Ovary (tissue), 9 donors: Measurements from ENCODE around the gene ABCC5. TPM values are rescaled to one million over a fixed set of nuclear protein-coding genes. Genes with fewer than 3 reads are reported as not detected.

Source experiments
- DNase-seq, 5 donors: peaks; one replicate each; pipeline ENCODE4 v3.0.0-alpha.2; 2019 to 2020
- H3K27ac ChIP-seq, 2 donors: fragments of 200-600 bp; one replicate each; pipeline versions ENCODE4 v1.5.1 to v1.8.0; 2019 to 2022
- H3K27me3 ChIP-seq: fragments of 200-600 bp; one replicate; pipeline ENCODE4 v1.8.0; 2022
- H3K36me3 ChIP-seq: fragments of 200-600 bp; sonication (generic); one replicate; pipeline ENCODE4 v1.5.1; 2019
- H3K4me1 ChIP-seq: one replicate; pipeline ENCODE4 v1.8.1; 2013; ENCODE audit warnings: mild to moderate bottlenecking, moderate library complexity; ENCODE audit not compliant: insufficient read depth
- H3K4me3 ChIP-seq: fragments of 200-600 bp; sonication (generic); one replicate; pipeline ENCODE4 v1.5.1; 2017
- H3K9me3 ChIP-seq, 2 donors: fragments of 200-600 bp in 1 of 2; sonication (generic) in 1 of 2; one replicate each; pipeline versions ENCODE4 v1.5.1 to v1.8.1; 2013 to 2019; ENCODE audit warnings: mild to moderate bottlenecking in 1 of 2, moderate library complexity in 1 of 2
- CTCF ChIP-seq, 3 donors: fragments of 450-650 bp in 2 of 3; fragments of 200-600 bp in 1 of 3; IDR thresholded peaks; one replicate each; pipeline versions ENCODE4 v1.5.1 to v1.8.0; 2016 to 2022; ENCODE audit warnings: antibody characterized with exemption in 3 of 3, mild to moderate bottlenecking in 1 of 3
- EP300 ChIP-seq: sonication (generic); formaldehyde crosslinking; IDR thresholded peaks from one replicate; pipeline ENCODE4 v1.6.1; 2017; ENCODE audit warnings: antibody characterized with exemption
- POLR2A ChIP-seq: fragments of 450-650 bp; IDR thresholded peaks from one replicate; pipeline ENCODE4 v1.6.1; 2017; ENCODE audit warnings: antibody characterized with exemption, mild to moderate bottlenecking, moderate library complexity
- WGBS, 3 donors: extraction: QIAGEN DNeasy Blood & Tissue Kit in 1 of 3; methylation state at CpG; one replicate each; pipeline versions ENCODE4 v1.1.5 to v1.1.7; 2013 to 2017; 5-methylcytosine and 5-hydroxymethylcytosine counted together
- intact Hi-C, 4 donors: fragments of 100-400 bp; cut with DNase I; formaldehyde crosslinking; loops; one replicate each; pipeline versions ENCODE4 v1.11.0 to v1.15.1; 2022 to 2023
- polyA plus RNA-seq, 2 donors: library from polyadenylated mRNA; stranded (reverse); fragments of 200-250 nt in 1 of 2; fragments of 350-450 nt in 1 of 2; fragmentation: Illumina TruSeq in 1 of 2; extraction: RNeasy Lipid Tissue Mini Kit (QIAGEN cat#74804) in 1 of 2; gene quantifications; one replicate each; pipeline ENCODE4 v1.2.3, GENCODE V29; 2013 to 2014
- total RNA-seq, 7 donors: library from RNA; depleted of rRNA in 2 of 7; stranded (reverse); fragments of >200 nt in 2 of 7; fragmentation: NEBNext Ultra II Directional in 3 of 7; extraction: Animal tissue kit (Norgen Biotek cat#: 25700) in 3 of 7; gene quantifications; one replicate each; pipeline versions ENCODE4 v1.1.0 to v1.2.4, GENCODE V29; 2016 to 2023
- donor health status: DM: no; HTN: no; CAD: no; lungs with moderate emphysema.
- donor health status: DM: no; HTN: no; CAD: no.
- donor health status: Bipolar disorder and iron deficiency.
- donor health status: DM: yes; HTN: yes; CAD: no.
- donor health status: DM: no; HTN: no; CAD: no.
- donor health status: DM: yes; HTN: yes; CAD: no.

Gene ABCC5
- total and polyA plus RNA-seq, 9 donors: 16.3 to 29.4 (median 19.8) TPM

DNA sequence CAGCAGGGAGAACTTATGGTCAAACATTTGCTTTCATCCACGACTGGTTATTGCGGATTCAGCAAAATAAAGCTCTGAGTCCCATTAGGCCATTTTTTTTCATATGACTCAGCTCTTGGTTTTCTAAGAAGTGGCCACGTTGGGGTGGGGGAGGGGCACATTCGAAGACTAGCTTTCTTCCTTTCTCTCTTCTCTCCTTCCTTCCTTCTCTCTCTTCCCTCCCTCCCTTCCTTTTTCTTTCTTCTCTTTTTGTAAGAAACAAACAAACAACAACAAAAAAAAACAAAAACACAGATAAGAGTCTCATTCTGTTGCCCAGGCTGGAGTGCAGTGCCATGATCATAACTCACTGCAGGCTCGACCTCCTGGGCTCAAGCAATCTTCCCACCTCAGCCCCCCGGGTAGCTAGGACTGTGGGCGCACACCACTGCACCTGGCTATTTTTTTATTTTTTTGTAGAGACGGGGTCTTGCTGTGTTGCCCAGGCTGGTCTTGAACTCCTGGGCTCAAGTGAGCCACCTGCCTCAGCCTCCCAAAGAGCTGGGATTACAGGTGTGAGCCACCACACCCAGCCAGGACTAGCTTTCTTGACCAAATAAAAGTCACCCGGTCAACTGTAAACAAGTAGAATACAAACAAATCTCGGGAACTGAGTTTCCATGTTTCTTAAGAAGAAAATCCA, 41.6 kb downstream of the ABCC5 start:
- intact Hi-C loops: no loop called here
- H3K36me3 ChIP-seq: no peaks in the 10 kb centered on the region
- DNase-seq: no peak
- H3K9me3 ChIP-seq: no peaks in the 10 kb centered on the region
- H3K27ac ChIP-seq: no peak overlapping the region
- WGBS, 3 donors: 85 to 86% (median 86%) methylated on average over 10 of the region's 10 CpGs
- H3K4me1 ChIP-seq: peaks cover 1% of the 10 kb centered on the region
- no peaks in the 10 kb centered on the region for H3K27me3 ChIP-seq
- TF ChIP-seq EP300 (no peak), POLR2A (no peak), CTCF (IDR thresholded peaks at IDR 0.05) (no peak)
- H3K4me3 ChIP-seq: no peak overlapping the region

- no peak overlapping the region for H3K4me3 ChIP-seq
- intact Hi-C loops: no loop called here
- WGBS, 3 donors: 77 to 84% (median 79%) methylated on average over 4 of the region's 4 CpGs
- DNase-seq: no peak
- no peaks in the 10 kb centered on the region for H3K27me3 ChIP-seq
- H3K9me3 ChIP-seq: no peaks in the 10 kb centered on the region
- TF ChIP-seq POLR2A (no peak), EP300 (no peak), CTCF (IDR thresholded peaks at IDR 0.05) (no peak)
- no peak overlapping the region for H3K27ac ChIP-seq
- H3K36me3 ChIP-seq: no peaks in the 10 kb centered on the region
- H3K4me1 ChIP-seq: no peaks in the 10 kb centered on the region
Measured at GRCh38 chr3:183968666-183969245, 48.9 kb downstream of the ABCC5 start.

DNA sequence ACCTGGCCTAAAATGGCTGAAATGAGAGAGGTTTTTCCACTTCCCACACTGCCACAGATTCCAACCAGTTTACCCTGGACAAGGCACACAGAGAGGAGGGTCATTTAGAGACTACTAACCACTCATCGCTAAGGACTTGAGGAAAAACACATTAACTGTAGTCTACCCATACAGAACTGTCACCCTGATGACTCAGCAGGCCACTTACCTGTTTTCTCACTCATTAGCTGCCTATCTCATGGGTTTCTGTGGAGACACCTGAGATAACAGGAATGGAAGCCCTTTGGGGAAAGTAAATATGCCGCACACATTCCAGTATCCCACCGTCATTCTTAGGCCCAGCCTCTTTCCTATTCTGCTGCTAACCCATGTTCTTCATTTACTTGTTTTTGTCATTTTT, 50.0 kb downstream of the ABCC5 start:
- no peak overlapping the region for H3K27ac ChIP-seq
- intact Hi-C loops: no loop called here
- no peaks in the 10 kb centered on the region for H3K36me3 ChIP-seq
- TF ChIP-seq POLR2A: no peak
- no peak for TF ChIP-seq EP300
- no peak for TF ChIP-seq CTCF (IDR thresholded peaks at IDR 0.05)
- DNase-seq: no peak
- 92 to 93% (median 92%) methylated on average over 3 of the region's 3 CpGs for WGBS, 3 donors
- no peak overlapping the region for H3K4me3 ChIP-seq
- H3K4me1 ChIP-seq: no peaks in the 10 kb centered on the region
- H3K9me3 ChIP-seq: no peaks in the 10 kb centered on the region
- H3K27me3 ChIP-seq: no peaks in the 10 kb centered on the region

DNA sequence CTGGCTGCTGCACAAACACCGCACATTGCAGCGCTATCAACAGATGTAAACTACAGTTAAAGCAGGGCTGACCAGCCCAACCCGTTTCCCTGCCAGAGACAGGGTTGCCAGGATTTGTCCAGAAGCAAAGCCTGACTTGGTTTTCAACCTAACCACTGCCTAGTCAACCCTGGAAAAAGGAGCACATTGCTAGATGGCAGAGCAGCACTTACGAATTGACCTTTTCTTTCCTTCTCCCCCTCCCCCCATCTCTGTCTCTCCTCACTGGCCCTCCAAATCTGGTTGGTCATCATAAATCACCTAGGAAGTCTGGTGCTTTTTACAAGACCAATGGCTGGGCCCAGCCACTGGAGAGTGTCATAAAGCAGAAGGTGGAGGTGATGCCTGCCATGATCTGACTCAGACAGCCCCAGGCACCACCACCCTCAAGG, 51.3 kb downstream of the ABCC5 start:
- 82 to 86% (median 85%) methylated on average over 4 of the region's 4 CpGs for WGBS, 3 donors
- H3K4me1 ChIP-seq: no peaks in the 10 kb centered on the region
- H3K27ac ChIP-seq: no peak overlapping the region
- no peaks in the 10 kb centered on the region for H3K9me3 ChIP-seq
- H3K36me3 ChIP-seq: no peaks in the 10 kb centered on the region
- no peak for DNase-seq
- intact Hi-C loops: no loop called here
- TF ChIP-seq POLR2A (no peak), EP300 (no peak), CTCF (IDR thresholded peaks at IDR 0.05) (no peak)
- H3K27me3 ChIP-seq: no peaks in the 10 kb centered on the region
- no peak overlapping the region for H3K4me3 ChIP-seq
